ENCODE data around the gene CAB39. TPM values are rescaled to one million over a fixed set of nuclear protein-coding genes. Genes with fewer than 3 reads are reported as not detected.

The CAB39 gene
- polyA plus RNA-seq, 1 of the 3 experiments (the other 2 are of a cell fraction): 15.7 TPM

- CTCF ChIA-PET: no interaction called here
Observed at GRCh38 chr2:230765611-230766300, 53.1 kb downstream of the CAB39 start.

GRCh38 chr2:230767862-230768388 lies 55.3 kb downstream of the CAB39 start:
- POLR2A ChIA-PET: no interaction called here
- no peaks in the 10 kb centered on the region for H4K20me1 ChIP-seq (ENCODE audit: insufficient read depth)
- H3K9ac ChIP-seq: no peak overlapping the region
- H3K27ac ChIP-seq (ENCODE audit: low read depth in 2 of 2, low read length in 1 of 2): no peak overlapping the region
- no peaks in the 10 kb centered on the region for H3K9me3 ChIP-seq
- no peak overlapping the region for H3K4me2 ChIP-seq
- H3K4me3 ChIP-seq (ENCODE audit: low read depth in 2 of 2, low read length in 1 of 2): no peak overlapping the region
- H3K36me3 ChIP-seq (replicated peaks in 1 of 2; ENCODE audit: control insufficient read depth in 1 of 2, insufficient read depth in 2 of 2, low read length in 1 of 2): peaks cover 7 to 50% of the 10 kb centered on the region in 2 experiments
- H3F3A ChIP-seq (replicated peaks; ENCODE audit: insufficient read depth): peaks cover 22% of the 10 kb centered on the region
- no peaks in the 10 kb centered on the region for H3K9me2 ChIP-seq
- no peak overlapping the region for H2AFZ ChIP-seq (ENCODE audit: low read depth)
- 92% methylated on average over 2 of the region's 2 CpGs for WGBS (ENCODE audit: low lambda C conversion rate)
- CTCF ChIA-PET: interaction anchor here (0.8 to 1.5 kb wide), 3 partner anchors 10 to 31 kb away, joined by 3 to 4 read pairs (median 3); no protein-coding TSS in a partner anchor
- H3K79me2 ChIP-seq (ENCODE audit: insufficient read depth): peaks cover 14% of the 10 kb centered on the region; the same call in 1 of the 2 replicates
- H3K27me3 ChIP-seq (ENCODE audit: insufficient read depth): no peaks in the 10 kb centered on the region
- TF ChIP-seq GABPA (IDR thresholded peaks at IDR 0.05; ENCODE audit: low read depth) (no peak), FOSL2 (IDR thresholded peaks at IDR 0.05; ENCODE audit: borderline replicate concordance, low read depth) (no peak), USF1 (IDR thresholded peaks at IDR 0.05; ENCODE audit: borderline replicate concordance, low read depth) (no peak), POLR2AphosphoS5 (IDR thresholded peaks at IDR 0.05; ENCODE audit: low read depth, low read length) (no peak), FOXJ3 (CRISPR knock-in tag; IDR thresholded peaks at IDR 0.05) (no peak), RXRA (IDR thresholded peaks at IDR 0.05; ENCODE audit: borderline replicate concordance, low read depth) (no peak), JUND (IDR thresholded peaks at IDR 0.05) (no peak), RCOR1 (IDR thresholded peaks at IDR 0.05; ENCODE audit: low read length) (no peak), SIN3A (IDR thresholded peaks at IDR 0.05; ENCODE audit: borderline replicate concordance, low read depth, low read length) (no peak), TAF1 (IDR thresholded peaks at IDR 0.05; ENCODE audit: borderline replicate concordance, low read depth, low read length) (no peak), EP300 (IDR thresholded peaks at IDR 0.05; ENCODE audit: borderline replicate concordance in 1 of 2, low read depth in 1 of 2, low read length in 1 of 2) (no peak), NRF1 (IDR thresholded peaks at IDR 0.05; ENCODE audit: low read depth, low read length) (no peak)
- peaks cover 0 to 10% of the 10 kb centered on the region in 2 experiments; a peak in 2 of 4 replicates for H3K4me1 ChIP-seq (ENCODE audit: control insufficient read depth in 1 of 2, insufficient read depth in 2 of 2, low read depth in 1 of 2, low read length in 1 of 2)
- DNase-seq: no peak

More at GRCh38 chr2:230765611-230766300, 53.1 kb downstream of the CAB39 start:
- 85% methylated on average over 4 of the region's 4 CpGs for WGBS (ENCODE audit: low lambda C conversion rate)
- peaks cover 14% of the 10 kb centered on the region for H3F3A ChIP-seq (replicated peaks; ENCODE audit: insufficient read depth)
- TF ChIP-seq RFX5 (IDR thresholded peaks at IDR 0.05; ENCODE audit: low read length) (no peak), JUND (IDR thresholded peaks at IDR 0.05) (no peak), ELF1 (IDR thresholded peaks at IDR 0.05) (no peak), MXI1 (IDR thresholded peaks at IDR 0.05; ENCODE audit: low read depth, low read length) (no peak), FOXJ3 (CRISPR knock-in tag; IDR thresholded peaks at IDR 0.05) (no peak), SIN3A (IDR thresholded peaks at IDR 0.05; ENCODE audit: borderline replicate concordance, low read depth, low read length) (no peak)
- no peak overlapping the region for H3K4me2 ChIP-seq
- H3K4me3 ChIP-seq (ENCODE audit: low read depth in 2 of 2, low read length in 1 of 2): no peak overlapping the region
- peaks cover 12 to 63% of the 10 kb centered on the region in 2 experiments for H3K36me3 ChIP-seq (replicated peaks in 1 of 2; ENCODE audit: control insufficient read depth in 1 of 2, insufficient read depth in 2 of 2, low read length in 1 of 2)
- peaks cover 0 to 8% of the 10 kb centered on the region in 2 experiments; a peak in 2 of 4 replicates for H3K4me1 ChIP-seq (ENCODE audit: control insufficient read depth in 1 of 2, insufficient read depth in 2 of 2, low read depth in 1 of 2, low read length in 1 of 2)
- POLR2A ChIA-PET: no interaction called here
- H3K9me3 ChIP-seq: no peaks in the 10 kb centered on the region
- no peak for DNase-seq
- no peak overlapping the region for H2AFZ ChIP-seq (ENCODE audit: low read depth)
- peaks cover 16% of the 10 kb centered on the region; the same call in 1 of the 2 replicates for H3K79me2 ChIP-seq (ENCODE audit: insufficient read depth)
- H3K27me3 ChIP-seq (ENCODE audit: insufficient read depth): no peaks in the 10 kb centered on the region
- no peak overlapping the region for H3K9ac ChIP-seq
- no peak overlapping the region for H3K27ac ChIP-seq (ENCODE audit: low read depth in 2 of 2, low read length in 1 of 2)
- H3K9me2 ChIP-seq: no peaks in the 10 kb centered on the region
- no peaks in the 10 kb centered on the region for H4K20me1 ChIP-seq (ENCODE audit: insufficient read depth)

All from SK-N-SH (cell line).